Tibial nerve (tissue), 4 donors: ENCODE data around the gene RDH14. TPM values are rescaled to one million over a fixed set of nuclear protein-coding genes. Genes with fewer than 3 reads are reported as not detected.

Source experiments
- DNase-seq, 2 donors: peaks; one replicate each; pipeline ENCODE4 v3.0.0-alpha.2; 2019; ENCODE audit warnings: low spot score in 2 of 2
- H3K27ac ChIP-seq, 4 donors: fragments of 200-600 bp; sonication (generic) in 3 of 4; one replicate each; pipeline ENCODE4 v1.5.1; 2017 to 2019; ENCODE audit warnings: mild to moderate bottlenecking in 1 of 4
- H3K27me3 ChIP-seq, 2 donors: fragments of 200-600 bp; sonication (generic) in 1 of 2; one replicate each; pipeline versions ENCODE4 v1.5.1 to v1.6.0; 2017 to 2019
- H3K36me3 ChIP-seq, 3 donors: fragments of 200-600 bp; sonication (generic); one replicate each; pipeline ENCODE4 v1.5.1; 2018 to 2019
- H3K4me1 ChIP-seq, 4 donors: fragments of 200-600 bp; sonication (generic) in 3 of 4; one replicate each; pipeline ENCODE4 v1.5.1; 2017 to 2019
- H3K4me3 ChIP-seq, 4 donors: fragments of 200-600 bp; sonication (generic) in 3 of 4; one replicate each; pipeline ENCODE4 v1.5.1; 2017 to 2019; ENCODE audit warnings: mild to moderate bottlenecking in 1 of 4, moderate library complexity in 1 of 4
- H3K9me3 ChIP-seq, 4 donors: fragments of 200-600 bp; sonication (generic) in 3 of 4; one replicate each; pipeline ENCODE4 v1.5.1; 2017 to 2019
- EP300 ChIP-seq, 2 donors: sonication (generic); formaldehyde crosslinking; IDR thresholded peaks; one replicate each; pipeline ENCODE4 v1.6.1; 2017; ENCODE audit warnings: antibody characterized with exemption in 2 of 2, mild to moderate bottlenecking in 1 of 2
- POLR2A ChIP-seq, 2 donors: fragments of 450-650 bp; IDR thresholded peaks; one replicate each; pipeline ENCODE4 v1.6.1; 2017; ENCODE audit warnings: antibody characterized with exemption in 2 of 2, mild to moderate bottlenecking in 2 of 2, moderate library complexity in 2 of 2
- WGBS, 2 donors: methylation state at CpG; one replicate each; pipeline ENCODE4 v1.1.5; 2018; 5-methylcytosine and 5-hydroxymethylcytosine counted together
- total RNA-seq, 4 donors: library from RNA; depleted of rRNA; stranded (reverse); fragments of >200 nt; gene quantifications; one replicate each; pipeline ENCODE4 v1.1.0, GENCODE V29; 2016
- TF ChIP-seq, protein P1 (sequence below), 5 experiments: fragments of 200-600 bp in 3 of 5; fragments of 450-650 bp in 2 of 5; sonication (generic) in 3 of 5; IDR thresholded peaks; one replicate each; pipeline ENCODE4 v1.5.1; 2016 to 2019; ENCODE audit warnings: antibody characterized with exemption in 5 of 5, mild to moderate bottlenecking in 3 of 5, moderate library complexity in 2 of 5

RDH14 gene
- total RNA-seq, 4 donors from 2014 or later = 31.5 to 39.6 (median 36.6) TPM

DNA sequence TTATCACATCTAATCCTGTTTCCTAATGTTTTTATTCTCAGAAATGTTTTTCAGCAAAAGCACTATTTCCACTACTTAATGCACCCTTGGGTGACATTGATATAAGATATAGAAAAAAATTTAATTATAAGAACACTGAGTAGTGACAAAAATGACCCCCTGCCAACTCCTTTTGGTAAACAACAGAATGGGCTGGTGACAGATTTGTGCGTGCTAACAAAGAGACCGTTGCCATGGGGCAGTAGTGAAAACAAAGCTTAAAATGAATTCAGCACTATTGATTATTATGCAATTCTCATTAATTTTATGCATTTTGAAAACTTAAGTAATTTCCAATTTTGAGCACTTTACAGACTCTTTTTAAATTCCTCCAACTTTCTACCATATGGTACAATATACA, 33.1 kb downstream of the RDH14 start:
- H3K9me3 ChIP-seq = no peaks in the 10 kb centered on the region
- TF ChIP-seq, protein P1, sequence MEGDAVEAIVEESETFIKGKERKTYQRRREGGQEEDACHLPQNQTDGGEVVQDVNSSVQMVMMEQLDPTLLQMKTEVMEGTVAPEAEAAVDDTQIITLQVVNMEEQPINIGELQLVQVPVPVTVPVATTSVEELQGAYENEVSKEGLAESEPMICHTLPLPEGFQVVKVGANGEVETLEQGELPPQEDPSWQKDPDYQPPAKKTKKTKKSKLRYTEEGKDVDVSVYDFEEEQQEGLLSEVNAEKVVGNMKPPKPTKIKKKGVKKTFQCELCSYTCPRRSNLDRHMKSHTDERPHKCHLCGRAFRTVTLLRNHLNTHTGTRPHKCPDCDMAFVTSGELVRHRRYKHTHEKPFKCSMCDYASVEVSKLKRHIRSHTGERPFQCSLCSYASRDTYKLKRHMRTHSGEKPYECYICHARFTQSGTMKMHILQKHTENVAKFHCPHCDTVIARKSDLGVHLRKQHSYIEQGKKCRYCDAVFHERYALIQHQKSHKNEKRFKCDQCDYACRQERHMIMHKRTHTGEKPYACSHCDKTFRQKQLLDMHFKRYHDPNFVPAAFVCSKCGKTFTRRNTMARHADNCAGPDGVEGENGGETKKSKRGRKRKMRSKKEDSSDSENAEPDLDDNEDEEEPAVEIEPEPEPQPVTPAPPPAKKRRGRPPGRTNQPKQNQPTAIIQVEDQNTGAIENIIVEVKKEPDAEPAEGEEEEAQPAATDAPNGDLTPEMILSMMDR (IDR thresholded peaks at IDR 0.05) = no peak
- TF ChIP-seq POLR2A (IDR thresholded peaks at IDR 0.05) = no peak
- no peak for TF ChIP-seq EP300 (IDR thresholded peaks at IDR 0.05)
- no peaks in the 10 kb centered on the region for H3K4me1 ChIP-seq
- H3K36me3 ChIP-seq = no peaks in the 10 kb centered on the region
- H3K27me3 ChIP-seq = no peaks in the 10 kb centered on the region
- no peak overlapping the region for H3K27ac ChIP-seq
- no peak overlapping the region for H3K4me3 ChIP-seq
- WGBS, 2 donors = 74 to 79% methylated on average over 2 of the region's 2 CpGs
- no peak for DNase-seq

DNA sequence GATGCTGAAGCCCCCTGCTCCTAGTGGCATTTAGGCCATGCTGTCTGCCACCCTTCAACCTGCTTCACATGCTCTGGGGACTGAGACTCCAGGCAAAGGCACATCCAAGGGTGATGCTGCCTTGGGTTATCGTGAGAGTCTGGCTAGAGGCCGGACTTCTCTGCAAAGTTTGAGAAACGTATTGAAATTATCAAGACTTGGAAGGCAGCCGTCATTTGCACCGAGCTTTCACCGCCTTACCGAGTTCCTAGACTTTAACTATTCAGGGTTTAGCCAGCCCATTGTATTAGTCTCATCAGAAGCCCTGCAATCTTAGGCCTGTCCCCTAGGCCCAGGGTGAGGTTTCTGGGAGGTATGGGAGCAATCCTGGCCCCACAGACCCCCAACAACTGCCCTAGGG, 34.0 kb downstream of the RDH14 start:
- TF ChIP-seq POLR2A (IDR thresholded peaks at IDR 0.05) (no peak), EP300 (IDR thresholded peaks at IDR 0.05) (no peak)
- TF ChIP-seq, protein P1 (IDR thresholded peaks at IDR 0.05) = no peak
- Histone ChIP-seq H3K27ac (no peak overlapping the region), H3K4me1 (no peaks in the 10 kb centered on the region), H3K4me3 (no peak overlapping the region), H3K27me3 (no peaks in the 10 kb centered on the region), H3K36me3 (no peaks in the 10 kb centered on the region), H3K9me3 (no peaks in the 10 kb centered on the region)
- no peak for DNase-seq
- WGBS, 2 donors = 68 to 77% methylated on average over 7 of the region's 7 CpGs

- Histone ChIP-seq H3K27me3 (no peaks in the 10 kb centered on the region), H3K9me3 (no peaks in the 10 kb centered on the region), H3K4me1 (no peaks in the 10 kb centered on the region), H3K4me3 (no peak overlapping the region), H3K27ac (no peak overlapping the region), H3K36me3 (no peaks in the 10 kb centered on the region)
- TF ChIP-seq POLR2A (IDR thresholded peaks at IDR 0.05) (no peak), EP300 (IDR thresholded peaks at IDR 0.05) (no peak)
- TF ChIP-seq, protein P1 (IDR thresholded peaks at IDR 0.05) = no peak
- 78 to 90% methylated on average over 3 of the region's 3 CpGs for WGBS, 2 donors
- DNase-seq = no peak
Measured at GRCh38 chr2:18525852-18526251, 34.6 kb downstream of the RDH14 start.

DNA sequence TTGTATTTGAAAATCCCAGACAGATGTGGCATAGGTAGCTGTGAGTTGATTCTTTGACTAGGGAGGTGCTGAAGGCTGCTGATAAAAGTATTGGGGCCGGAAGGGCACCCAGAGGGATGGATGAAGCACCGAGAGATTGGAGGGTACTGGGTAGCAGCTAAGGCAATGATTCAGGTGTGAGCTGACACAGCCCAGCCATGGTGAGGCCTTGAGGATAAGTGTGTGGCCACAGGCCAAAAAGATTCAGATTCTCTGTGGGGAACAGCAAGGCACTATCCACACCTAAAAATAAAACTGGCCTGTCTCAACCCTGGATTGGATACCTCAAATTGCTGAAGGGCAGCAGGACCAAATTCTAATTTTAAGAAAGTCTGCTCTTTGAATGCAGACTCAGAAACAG, 35.2 kb downstream of the RDH14 start:
- H3K9me3 ChIP-seq = no peaks in the 10 kb centered on the region
- no peaks in the 10 kb centered on the region for H3K36me3 ChIP-seq
- no peak overlapping the region for H3K27ac ChIP-seq
- no peak for TF ChIP-seq POLR2A (IDR thresholded peaks at IDR 0.05)
- no peak for TF ChIP-seq EP300 (IDR thresholded peaks at IDR 0.05)
- TF ChIP-seq, protein P1 (IDR thresholded peaks at IDR 0.05) = no peak
- H3K4me3 ChIP-seq = no peak overlapping the region
- no peaks in the 10 kb centered on the region for H3K27me3 ChIP-seq
- WGBS, 2 donors = 95 to 98% methylated on average over 2 of the region's 2 CpGs
- H3K4me1 ChIP-seq = peaks cover 0 to 6% (median 0%) of the 10 kb centered on the region in 4 donors
- DNase-seq = no peak

- H3K36me3 ChIP-seq = no peaks in the 10 kb centered on the region
- no peak for DNase-seq
- H3K4me3 ChIP-seq = no peak overlapping the region
- 96 to 98% methylated on average over 2 of the region's 2 CpGs for WGBS, 2 donors
- TF ChIP-seq, protein P1 (IDR thresholded peaks at IDR 0.05) = no peak
- TF ChIP-seq POLR2A (IDR thresholded peaks at IDR 0.05) = no peak
- H3K4me1 ChIP-seq = peaks cover 0 to 15% (median 0%) of the 10 kb centered on the region in 4 donors
- no peak overlapping the region for H3K27ac ChIP-seq
- H3K27me3 ChIP-seq = no peaks in the 10 kb centered on the region
- H3K9me3 ChIP-seq = no peaks in the 10 kb centered on the region
Measured at GRCh38 chr2:18522484-18523146, 37.8 kb downstream of the RDH14 start.
